Fibroblast of lung (primary cell): ENCODE measurements around the gene C12orf60.

ENCODE experiments used
- EZH2 ChIP-seq: IDR thresholded peaks from 2 replicates; pipeline ENCODE4 v1.5.1; 2012; ENCODE audit warnings: low read length, control low read depth, mild to moderate bottlenecking; ENCODE audit errors: missing control alignments
- TF ChIP-seq, protein P1 (sequence below), 2 donors: IDR thresholded peaks in 1 of 2; conservative IDR thresholded peaks in 1 of 2; 1 replicate in 1 of 2; 2 replicates in 1 of 2; pipeline ENCODE4 v1.5.1; 2011 to 2012; ENCODE audit warnings: low read length in 2 of 2, control low read depth in 1 of 2, inconsistent platforms in 1 of 2, low read depth in 1 of 2, mild to moderate bottlenecking in 1 of 2

DNA sequence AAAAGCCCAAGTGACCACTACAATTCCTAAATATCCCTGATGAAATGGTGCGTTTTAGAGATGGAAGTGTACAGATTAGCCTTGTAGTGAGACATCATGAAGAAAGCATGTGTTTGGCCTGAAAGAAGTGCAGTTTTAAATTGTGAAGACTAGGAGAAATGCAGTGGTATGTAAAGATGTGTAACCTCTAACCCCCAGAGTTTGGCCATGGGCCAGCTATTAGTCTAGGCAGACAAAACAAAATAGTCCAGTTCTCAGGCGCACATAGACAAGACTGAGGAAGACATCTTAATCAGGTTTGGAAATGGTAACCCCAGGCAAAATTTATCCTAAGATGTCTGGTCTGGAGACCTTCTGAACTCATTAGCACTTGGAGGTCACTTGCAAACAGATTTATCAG lies 23.6 kb upstream of the C12orf60 start:
- TF ChIP-seq, protein P1, sequence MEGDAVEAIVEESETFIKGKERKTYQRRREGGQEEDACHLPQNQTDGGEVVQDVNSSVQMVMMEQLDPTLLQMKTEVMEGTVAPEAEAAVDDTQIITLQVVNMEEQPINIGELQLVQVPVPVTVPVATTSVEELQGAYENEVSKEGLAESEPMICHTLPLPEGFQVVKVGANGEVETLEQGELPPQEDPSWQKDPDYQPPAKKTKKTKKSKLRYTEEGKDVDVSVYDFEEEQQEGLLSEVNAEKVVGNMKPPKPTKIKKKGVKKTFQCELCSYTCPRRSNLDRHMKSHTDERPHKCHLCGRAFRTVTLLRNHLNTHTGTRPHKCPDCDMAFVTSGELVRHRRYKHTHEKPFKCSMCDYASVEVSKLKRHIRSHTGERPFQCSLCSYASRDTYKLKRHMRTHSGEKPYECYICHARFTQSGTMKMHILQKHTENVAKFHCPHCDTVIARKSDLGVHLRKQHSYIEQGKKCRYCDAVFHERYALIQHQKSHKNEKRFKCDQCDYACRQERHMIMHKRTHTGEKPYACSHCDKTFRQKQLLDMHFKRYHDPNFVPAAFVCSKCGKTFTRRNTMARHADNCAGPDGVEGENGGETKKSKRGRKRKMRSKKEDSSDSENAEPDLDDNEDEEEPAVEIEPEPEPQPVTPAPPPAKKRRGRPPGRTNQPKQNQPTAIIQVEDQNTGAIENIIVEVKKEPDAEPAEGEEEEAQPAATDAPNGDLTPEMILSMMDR (conservative IDR thresholded peaks at IDR 0.05 in 1 of 2, IDR thresholded peaks at IDR 0.05 in 1 of 2; ENCODE audit: low read depth in 1 of 2, low read length in 2 of 2), result no peak
- no peak for TF ChIP-seq EZH2
